HG02642 (cell line): ENCODE measurements around the gene PURB.
"Not testable (repeated sequence)": the region's sequence is repeated elsewhere in the genome, so short reads cannot be mapped to it uniquely, and the experiment has no call there.

ENCODE experiments used
- ATAC-seq: cut with Tn5 transposase; IDR thresholded peaks from one replicate; pipeline ENCODE4 v1.9.1; 2021; ENCODE audit warnings: mild to moderate bottlenecking; ENCODE audit not compliant: unreplicated experiment, poor library complexity

The PURB gene

GRCh38 chr7:44885394-44886317 lies at the start of gene PURB:
PURB (minus strand) TSS chr7:44885530; CDS start chr7:44885348, 182 bp downstream.
- ATAC-seq = peak; percentile 85

GRCh38 chr7:44935016-44935415 lies 49.7 kb upstream of the PURB start:
- ATAC-seq = no peak

- ATAC-seq = not testable (repeated sequence)
These were observed 49.2 kb upstream of the PURB start for GRCh38 chr7:44934510-44934909.

- ATAC-seq = no peak
These were observed 45.6 kb upstream of the PURB start for GRCh38 chr7:44930921-44931320.

- ATAC-seq = no peak
These were observed 37.0 kb upstream of the PURB start for GRCh38 chr7:44922351-44922694.

- peak; percentile 81 for ATAC-seq
These were observed 36.4 kb upstream of the PURB start for GRCh38 chr7:44921607-44922350.

GRCh38 chr7:44920119-44920518 lies 34.8 kb upstream of the PURB start:
- ATAC-seq = no peak

GRCh38 chr7:44918029-44918428 lies 32.7 kb upstream of the PURB start:
- ATAC-seq = no peak

GRCh38 chr7:44917465-44917864 lies 32.1 kb upstream of the PURB start:
- ATAC-seq = no peak

- ATAC-seq = no peak
These were observed 29.8 kb upstream of the PURB start for GRCh38 chr7:44914992-44915607.

GRCh38 chr7:44912775-44913347 lies 27.5 kb upstream of the PURB start:
- ATAC-seq = no peak

GRCh38 chr7:44911911-44912310 lies 26.6 kb upstream of the PURB start:
- ATAC-seq = no peak

GRCh38 chr7:44909596-44910389 lies 24.5 kb upstream of the PURB start:
- ATAC-seq = no peak

GRCh38 chr7:44906965-44907364 lies 21.6 kb upstream of the PURB start:
- no peak for ATAC-seq

- no peak for ATAC-seq
These were observed 19.8 kb upstream of the PURB start for GRCh38 chr7:44905002-44905635.

- no peak for ATAC-seq
These were observed 14.1 kb upstream of the PURB start for GRCh38 chr7:44899443-44899842.

- ATAC-seq = no peak
These were observed 12.7 kb upstream of the PURB start for GRCh38 chr7:44898039-44898438.

- ATAC-seq = no peak
These were observed 12.0 kb upstream of the PURB start for GRCh38 chr7:44897309-44897708.

- ATAC-seq = no peak
These were observed 9.7 kb upstream of the PURB start for GRCh38 chr7:44894888-44895580.
